ENCODE measurements around the gene KIF2C.

Gene KIF2C

DNA sequence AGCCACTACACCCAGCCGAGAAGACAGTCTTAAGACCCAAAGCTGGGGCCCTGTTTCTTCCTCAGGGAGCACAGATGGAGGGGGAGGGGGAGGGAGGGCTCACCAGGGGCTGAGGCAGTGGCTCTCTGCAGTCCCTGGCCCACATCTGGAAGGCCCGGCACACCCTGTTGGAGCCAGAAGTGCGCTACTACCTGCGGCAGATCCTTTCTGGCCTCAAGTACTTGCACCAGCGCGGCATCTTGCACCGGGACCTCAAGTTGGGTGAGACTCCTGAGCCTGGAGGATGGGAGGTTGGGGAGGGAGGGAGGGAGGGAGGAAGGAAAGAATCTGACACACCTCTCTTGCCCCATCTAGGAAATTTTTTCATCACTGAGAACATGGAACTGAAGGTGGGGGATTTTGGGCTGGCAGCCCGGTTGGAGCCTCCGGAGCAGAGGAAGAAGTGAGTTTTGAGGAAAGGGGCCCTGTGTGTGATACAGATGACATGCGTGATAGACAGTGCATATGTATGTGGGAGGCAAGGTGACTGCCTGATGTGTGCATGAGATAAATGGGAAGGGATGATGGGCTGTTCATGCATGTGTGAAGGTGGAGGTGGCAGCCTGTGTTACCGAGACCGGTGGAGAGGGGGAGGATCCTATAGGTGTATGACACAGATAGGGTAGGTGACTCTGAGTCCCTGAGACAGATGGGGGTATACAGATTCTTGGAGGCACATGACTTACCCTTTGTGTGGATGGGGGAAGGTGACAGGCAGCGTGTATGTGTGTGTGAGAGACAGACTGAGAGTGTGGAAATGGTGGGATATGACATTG, 62.1 kb downstream of the KIF2C start:
- no peak for DNase-seq
- Histone ChIP-seq H3K9me3 (ENCODE audit: control extremely low read depth in 1 of 5, control insufficient read depth in 4 of 5, insufficient read depth in 2 of 5, low read depth in 1 of 5, low read length in 4 of 5) (no peaks in the 10 kb centered on the region), H3K36me3 (ENCODE audit: control insufficient read depth in 4 of 4, insufficient read depth in 4 of 4, low read length in 3 of 4) (peaks cover 6 to 43% (median 34%) of the 10 kb centered on the region in 4 experiments), H3K27ac (ENCODE audit: insufficient read depth in 1 of 2, low read depth in 1 of 2, low read length in 2 of 2, poor library complexity in 1 of 2, severe bottlenecking in 2 of 2) (no peak overlapping the region), H3K4me1 (ENCODE audit: control extremely low read depth in 1 of 4, control insufficient read depth in 4 of 4, insufficient read depth in 4 of 4, low read length in 3 of 4) (peaks cover 0 to 40% (median 34%) of the 10 kb centered on the region in 4 experiments), H3K27me3 (replicated peaks in 2 of 5; ENCODE audit: control insufficient read depth in 4 of 5, insufficient read depth in 5 of 5, low read length in 4 of 5) (no peaks in the 10 kb centered on the region), H3K4me3 (ENCODE audit: control insufficient read depth in 1 of 7, extremely low read depth in 1 of 7, insufficient read depth in 4 of 7, low read depth in 2 of 7, low read length in 6 of 7) (peak overlapping the region in 4 of 7 experiments; percentile 21 to 42 (median 33))
- WGBS (ENCODE audit: insufficient coverage): 67% methylated on average over 8 of the region's 13 CpGs
- ChIA-PET POLR2A (interaction anchor here (0.8 to 3.1 kb wide), 3 partner anchors 12 to 18 kb away, joined by 3 to 59 read pairs (median 10); no protein-coding TSS in a partner anchor), CTCF (interaction anchor here (1.3 to 5.5 kb wide), 5 partner anchors 7 to 20 kb away, joined by 3 to 32 read pairs (median 14); partner anchors contain the start of genes BEST4 and BTBD19)

DNA sequence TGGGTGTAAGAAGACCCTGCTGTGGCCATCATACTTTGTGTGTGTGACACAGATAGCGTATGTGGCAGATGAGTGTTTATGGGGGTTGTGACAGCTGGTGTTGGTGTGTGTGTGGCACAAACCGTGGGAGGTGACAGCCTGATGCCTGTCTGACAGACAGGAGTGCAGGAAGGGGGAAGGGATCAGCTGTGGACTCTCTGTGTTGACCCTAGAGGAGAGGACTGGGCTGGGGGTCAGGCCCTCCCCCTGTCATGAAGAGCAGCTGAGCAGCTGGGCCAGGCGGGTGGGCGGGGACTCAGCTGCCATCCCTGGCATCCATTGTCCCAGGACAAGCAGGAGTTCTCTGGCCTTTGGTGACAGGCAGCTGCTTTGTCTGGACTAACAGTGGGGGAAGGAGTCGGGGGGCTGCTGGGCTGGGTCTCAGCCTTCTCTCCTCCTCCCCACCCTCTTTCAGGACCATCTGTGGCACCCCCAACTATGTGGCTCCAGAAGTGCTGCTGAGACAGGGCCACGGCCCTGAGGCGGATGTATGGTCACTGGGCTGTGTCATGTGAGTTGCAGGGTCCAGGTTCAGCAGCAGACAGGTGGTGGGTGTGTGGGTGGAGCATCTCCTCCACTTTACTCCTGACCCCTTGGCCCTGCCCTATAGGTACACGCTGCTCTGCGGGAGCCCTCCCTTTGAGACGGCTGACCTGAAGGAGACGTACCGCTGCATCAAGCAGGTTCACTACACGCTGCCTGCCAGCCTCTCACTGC, 62.8 kb downstream of the KIF2C start:
- H3K36me3 ChIP-seq (ENCODE audit: control insufficient read depth in 4 of 4, insufficient read depth in 4 of 4, low read length in 3 of 4): peaks cover 6 to 45% (median 34%) of the 10 kb centered on the region in 4 experiments
- no peak for DNase-seq
- 95% methylated on average over 10 of the region's 13 CpGs for WGBS (ENCODE audit: insufficient coverage)

DNA sequence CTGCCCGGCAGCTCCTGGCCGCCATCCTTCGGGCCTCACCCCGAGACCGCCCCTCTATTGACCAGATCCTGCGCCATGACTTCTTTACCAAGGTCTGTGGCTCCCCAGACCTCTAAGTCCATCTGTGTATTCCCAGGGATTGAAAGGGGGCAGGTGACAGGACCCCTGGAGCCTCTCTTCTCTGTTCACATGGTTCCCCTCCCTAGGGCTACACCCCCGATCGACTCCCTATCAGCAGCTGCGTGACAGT, 63.4 kb downstream of the KIF2C start:
- POLR2A ChIA-PET: interaction anchor here (0.8 kb wide), 1 partner anchor 17 kb away, joined by 3 read pairs; no protein-coding TSS in a partner anchor
- Histone ChIP-seq H3K4me1 (ENCODE audit: control extremely low read depth in 1 of 4, control insufficient read depth in 4 of 4, insufficient read depth in 4 of 4, low read length in 3 of 4) (peaks cover 0 to 53% (median 46%) of the 10 kb centered on the region in 4 experiments), H3K4me3 (ENCODE audit: control insufficient read depth in 1 of 7, extremely low read depth in 1 of 7, insufficient read depth in 4 of 7, low read depth in 2 of 7, low read length in 6 of 7) (no peak overlapping the region), H3K27me3 (replicated peaks in 2 of 5; ENCODE audit: control insufficient read depth in 4 of 5, insufficient read depth in 5 of 5, low read length in 4 of 5) (no peaks in the 10 kb centered on the region), H3K27ac (ENCODE audit: insufficient read depth in 1 of 2, low read depth in 1 of 2, low read length in 2 of 2, poor library complexity in 1 of 2, severe bottlenecking in 2 of 2) (no peak overlapping the region), H3K9me3 (ENCODE audit: control extremely low read depth in 1 of 5, control insufficient read depth in 4 of 5, insufficient read depth in 2 of 5, low read depth in 1 of 5, low read length in 4 of 5) (no peaks in the 10 kb centered on the region), H3K36me3 (ENCODE audit: control insufficient read depth in 4 of 4, insufficient read depth in 4 of 4, low read length in 3 of 4) (peaks cover 6 to 45% (median 34%) of the 10 kb centered on the region in 4 experiments)
- 98% methylated on average over 6 of the region's 9 CpGs for WGBS (ENCODE audit: insufficient coverage)
- no peak for DNase-seq
- CTCF ChIA-PET: interaction anchor here (1.0 to 1.5 kb wide), 4 partner anchors 10 to 27 kb away, joined by 3 to 7 read pairs (median 3); no protein-coding TSS in a partner anchor

More for the DNA sequence above, 62.8 kb downstream of the KIF2C start:
- POLR2A ChIA-PET: interaction anchor here (0.8 kb wide), 1 partner anchor 17 kb away, joined by 3 read pairs; no protein-coding TSS in a partner anchor
- Histone ChIP-seq H3K4me1 (ENCODE audit: control extremely low read depth in 1 of 4, control insufficient read depth in 4 of 4, insufficient read depth in 4 of 4, low read length in 3 of 4) (peaks cover 0 to 48% (median 41%) of the 10 kb centered on the region in 4 experiments), H3K4me3 (ENCODE audit: control insufficient read depth in 1 of 7, extremely low read depth in 1 of 7, insufficient read depth in 4 of 7, low read depth in 2 of 7, low read length in 6 of 7) (peak overlapping the region in 1 of 7 experiments; percentile 33), H3K9me3 (ENCODE audit: control extremely low read depth in 1 of 5, control insufficient read depth in 4 of 5, insufficient read depth in 2 of 5, low read depth in 1 of 5, low read length in 4 of 5) (no peaks in the 10 kb centered on the region), H3K27me3 (replicated peaks in 2 of 5; ENCODE audit: control insufficient read depth in 4 of 5, insufficient read depth in 5 of 5, low read length in 4 of 5) (no peaks in the 10 kb centered on the region), H3K27ac (ENCODE audit: insufficient read depth in 1 of 2, low read depth in 1 of 2, low read length in 2 of 2, poor library complexity in 1 of 2, severe bottlenecking in 2 of 2) (no peak overlapping the region)
- CTCF ChIA-PET: interaction anchor here (1.3 to 1.5 kb wide), 2 partner anchors 10 to 11 kb away, joined by 3 to 7 read pairs; no protein-coding TSS in a partner anchor

DNA sequence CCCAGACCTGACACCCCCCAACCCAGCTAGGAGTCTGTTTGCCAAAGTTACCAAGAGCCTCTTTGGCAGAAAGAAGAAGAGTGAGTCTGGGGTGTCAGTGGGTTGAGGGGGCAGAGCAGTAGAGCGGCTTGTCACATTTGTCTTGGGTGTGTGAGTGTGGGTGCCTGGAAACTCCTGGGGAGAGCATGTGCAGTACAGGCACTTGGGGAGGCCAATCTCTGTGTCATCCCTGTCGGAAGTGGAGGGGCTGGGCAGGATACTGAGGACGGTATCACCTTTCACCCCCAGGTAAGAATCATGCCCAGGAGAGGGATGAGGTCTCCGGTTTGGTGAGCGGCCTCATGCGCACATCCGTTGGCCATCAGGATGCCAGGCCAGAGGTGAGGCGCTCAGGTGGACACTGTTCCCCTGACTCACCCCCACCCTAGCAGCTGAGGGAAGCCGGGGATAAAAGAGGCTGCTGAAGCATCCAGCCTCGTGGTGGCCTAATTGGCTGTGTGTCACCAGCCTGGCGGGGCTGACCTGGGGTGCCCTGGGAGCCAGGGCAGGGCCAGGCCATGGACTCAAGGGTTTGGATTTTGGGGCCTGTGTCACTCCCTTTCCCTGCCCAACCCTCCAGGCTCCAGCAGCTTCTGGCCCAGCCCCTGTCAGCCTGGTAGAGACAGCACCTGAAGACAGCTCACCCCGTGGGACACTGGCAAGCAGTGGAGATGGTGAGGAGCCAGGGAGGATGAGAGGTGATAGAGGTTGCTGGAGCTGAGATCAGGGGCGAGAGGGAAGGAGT, 63.9 kb downstream of the KIF2C start:
- Histone ChIP-seq H3K9me3 (ENCODE audit: control extremely low read depth in 1 of 5, control insufficient read depth in 4 of 5, insufficient read depth in 2 of 5, low read depth in 1 of 5, low read length in 4 of 5) (no peaks in the 10 kb centered on the region), H3K4me1 (ENCODE audit: control extremely low read depth in 1 of 4, control insufficient read depth in 4 of 4, insufficient read depth in 4 of 4, low read length in 3 of 4) (peaks cover 0 to 58% (median 52%) of the 10 kb centered on the region in 4 experiments), H3K36me3 (ENCODE audit: control insufficient read depth in 4 of 4, insufficient read depth in 4 of 4, low read length in 3 of 4) (peaks cover 6 to 45% (median 34%) of the 10 kb centered on the region in 4 experiments), H3K4me3 (ENCODE audit: control insufficient read depth in 1 of 7, extremely low read depth in 1 of 7, insufficient read depth in 4 of 7, low read depth in 2 of 7, low read length in 6 of 7) (no peak overlapping the region), H3K27ac (ENCODE audit: insufficient read depth in 1 of 2, low read depth in 1 of 2, low read length in 2 of 2, poor library complexity in 1 of 2, severe bottlenecking in 2 of 2) (no peak overlapping the region), H3K27me3 (replicated peaks in 2 of 5; ENCODE audit: control insufficient read depth in 4 of 5, insufficient read depth in 5 of 5, low read length in 4 of 5) (no peaks in the 10 kb centered on the region)
- ChIA-PET POLR2A (no interaction called here), CTCF (interaction anchor here (1.0 to 1.5 kb wide), 3 partner anchors 10 to 27 kb away, joined by 3 to 7 read pairs (median 3); no protein-coding TSS in a partner anchor)
- DNase-seq: no peak
- 100% methylated on average over 3 of the region's 13 CpGs for WGBS (ENCODE audit: insufficient coverage)

DNA sequence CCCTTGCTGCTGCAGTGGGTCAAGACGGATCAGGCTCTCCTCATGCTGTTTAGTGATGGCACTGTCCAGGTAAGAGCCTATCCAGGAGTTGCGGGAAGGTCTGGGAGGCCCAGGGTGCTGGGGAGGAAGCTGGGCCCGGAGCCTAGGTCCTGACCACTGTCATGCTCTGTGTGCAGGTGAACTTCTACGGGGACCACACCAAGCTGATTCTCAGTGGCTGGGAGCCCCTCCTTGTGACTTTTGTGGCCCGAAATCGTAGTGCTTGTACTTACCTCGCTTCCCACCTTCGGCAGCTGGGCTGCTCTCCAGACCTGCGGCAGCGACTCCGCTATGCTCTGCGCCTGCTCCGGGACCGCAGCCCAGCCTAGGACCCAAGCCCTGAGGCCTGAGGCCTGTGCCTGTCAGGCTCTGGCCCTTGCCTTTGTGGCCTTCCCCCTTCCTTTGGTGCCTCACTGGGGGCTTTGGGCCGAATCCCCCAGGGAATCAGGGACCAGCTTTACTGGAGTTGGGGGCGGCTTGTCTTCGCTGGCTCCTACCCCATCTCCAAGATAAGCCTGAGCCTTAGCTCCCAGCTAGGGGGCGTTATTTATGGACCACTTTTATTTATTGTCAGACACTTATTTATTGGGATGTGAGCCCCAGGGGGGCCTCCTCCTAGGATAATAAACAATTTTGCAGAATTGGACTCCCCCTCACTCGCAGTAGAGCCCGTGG, 65.8 kb downstream of the KIF2C start:
- H3K4me3 ChIP-seq (ENCODE audit: control insufficient read depth in 1 of 7, extremely low read depth in 1 of 7, insufficient read depth in 4 of 7, low read depth in 2 of 7, low read length in 6 of 7): no peak overlapping the region
- ChIA-PET POLR2A (interaction anchor here (1.3 to 2.1 kb wide), 2 partner anchors 14 to 75 kb away, joined by 3 to 12 read pairs; partner anchors contain the start of gene RNU5D-1), CTCF (interaction anchor here (1.4 to 7.8 kb wide), 4 partner anchors 8 to 17 kb away, joined by 3 to 69 read pairs (median 24); partner anchors contain the start of gene BEST4)
- H3K27me3 ChIP-seq (replicated peaks in 2 of 5; ENCODE audit: control insufficient read depth in 4 of 5, insufficient read depth in 5 of 5, low read length in 4 of 5): no peaks in the 10 kb centered on the region
- no peak for DNase-seq
- no peak overlapping the region for H3K27ac ChIP-seq (ENCODE audit: insufficient read depth in 1 of 2, low read depth in 1 of 2, low read length in 2 of 2, poor library complexity in 1 of 2, severe bottlenecking in 2 of 2)
- H3K4me1 ChIP-seq (ENCODE audit: control extremely low read depth in 1 of 4, control insufficient read depth in 4 of 4, insufficient read depth in 4 of 4, low read length in 3 of 4): peaks cover 11 to 66% (median 64%) of the 10 kb centered on the region in 4 experiments
- 97% methylated on average over 15 of the region's 20 CpGs for WGBS (ENCODE audit: insufficient coverage)
- H3K36me3 ChIP-seq (ENCODE audit: control insufficient read depth in 4 of 4, insufficient read depth in 4 of 4, low read length in 3 of 4): peaks cover 6 to 45% (median 34%) of the 10 kb centered on the region in 4 experiments
- no peaks in the 10 kb centered on the region for H3K9me3 ChIP-seq (ENCODE audit: control extremely low read depth in 1 of 5, control insufficient read depth in 4 of 5, insufficient read depth in 2 of 5, low read depth in 1 of 5, low read length in 4 of 5)
